ENCODE measurements around the gene IFI27. TPM values are rescaled to one million over a fixed set of nuclear protein-coding genes. Genes with fewer than 3 reads are reported as not detected.

Gene IFI27
- total and polyA plus RNA-seq, 2 of the 8 experiments (the other 6 are each of a cell fraction or from before 2014, with no cell fraction given) = 0.76 to 2.2 TPM

GRCh38 chr14:94116701-94117100 lies 6.2 kb downstream of the IFI27 start (continued):
- TF ChIP-seq CTBP2 (IDR thresholded peaks at IDR 0.05; ENCODE audit: borderline replicate concordance, insufficient read depth, insufficient read length, low read length) = no peak
